Neuron (in vitro differentiated cells): ENCODE data around the gene HMGB3.
A peak's percentile ranks its signal among the peaks of the same experiment; 100 is the strongest.
"Not testable (repeated sequence)": the region's sequence is repeated elsewhere in the genome, so short reads cannot be mapped to it uniquely, and the experiment has no call there.

Experiments used
- H2AFZ ChIP-seq: one replicate; pipeline ENCODE4 v1.6.1; 2013; ENCODE audit warnings: low read depth, mild to moderate bottlenecking, inconsistent platforms, low read length, moderate library complexity
- H3K27me3 ChIP-seq: one replicate; pipeline ENCODE4 v1.6.1; 2013; ENCODE audit warnings: low read length; ENCODE audit not compliant: insufficient read depth
- H3K36me3 ChIP-seq: one replicate; pipeline ENCODE4 v1.6.1; 2013; ENCODE audit warnings: low read length; ENCODE audit not compliant: insufficient read depth
- H3K4me1 ChIP-seq: one replicate; pipeline ENCODE4 v1.6.1; 2013; ENCODE audit warnings: low read length; ENCODE audit not compliant: insufficient read depth
- H3K4me3 ChIP-seq: 2 replicates; pipeline ENCODE4 v1.5.1; 2013; ENCODE audit warnings: mild to moderate bottlenecking, low read length, moderate library complexity
- H3K9me3 ChIP-seq: one replicate; pipeline ENCODE4 v1.6.1; 2013; ENCODE audit warnings: low read length

Gene HMGB3

GRCh38 chrX:150961631-150962030 lies 21.5 kb upstream of the HMGB3 start:
- no peaks in the 10 kb centered on the region for H3K27me3 ChIP-seq
- no peaks in the 10 kb centered on the region for H3K36me3 ChIP-seq
- H2AFZ ChIP-seq, result no peak overlapping the region
- H3K9me3 ChIP-seq, result no peaks in the 10 kb centered on the region
- H3K4me1 ChIP-seq, result no peaks in the 10 kb centered on the region
- no peak overlapping the region for H3K4me3 ChIP-seq

- H3K4me3 ChIP-seq, H2AFZ ChIP-seq, H3K4me1 ChIP-seq, H3K27me3 ChIP-seq, H3K36me3 ChIP-seq, H3K9me3 ChIP-seq: not testable (repeated sequence)
These were observed 18.7 kb upstream of the HMGB3 start for GRCh38 chrX:150964416-150964815.

- no peaks in the 10 kb centered on the region for H3K9me3 ChIP-seq
- peaks cover 7% of the 10 kb centered on the region for H3K27me3 ChIP-seq
- H3K36me3 ChIP-seq, result no peaks in the 10 kb centered on the region
- H3K4me3 ChIP-seq, result no peak overlapping the region
- no peaks in the 10 kb centered on the region for H3K4me1 ChIP-seq
- H2AFZ ChIP-seq, result no peak overlapping the region
These were observed 16.9 kb upstream of the HMGB3 start for GRCh38 chrX:150966235-150966634.

GRCh38 chrX:150966742-150967141 lies 16.4 kb upstream of the HMGB3 start:
- no peak overlapping the region for H2AFZ ChIP-seq
- H3K36me3 ChIP-seq, result no peaks in the 10 kb centered on the region
- no peaks in the 10 kb centered on the region for H3K4me1 ChIP-seq
- H3K9me3 ChIP-seq, result no peaks in the 10 kb centered on the region
- peaks cover 7% of the 10 kb centered on the region for H3K27me3 ChIP-seq
- H3K4me3 ChIP-seq, result no peak overlapping the region

GRCh38 chrX:150967786-150968185 lies 15.3 kb upstream of the HMGB3 start:
- Histone ChIP-seq H3K27me3 (peaks cover 7% of the 10 kb centered on the region), H3K36me3 (no peaks in the 10 kb centered on the region), H3K9me3 (no peaks in the 10 kb centered on the region), H3K4me3 (no peak overlapping the region), H3K4me1 (no peaks in the 10 kb centered on the region), H2AFZ (no peak overlapping the region)

GRCh38 chrX:150968862-150969720 lies 14.0 kb upstream of the HMGB3 start:
- H3K4me1 ChIP-seq, result no peaks in the 10 kb centered on the region
- no peaks in the 10 kb centered on the region for H3K9me3 ChIP-seq
- H3K36me3 ChIP-seq, result no peaks in the 10 kb centered on the region
- no peak overlapping the region for H3K4me3 ChIP-seq
- H3K27me3 ChIP-seq, result peaks cover 7% of the 10 kb centered on the region
- no peak overlapping the region for H2AFZ ChIP-seq

GRCh38 chrX:150972450-150972849 lies 10.7 kb upstream of the HMGB3 start:
- Histone ChIP-seq H3K9me3 (no peaks in the 10 kb centered on the region), H2AFZ (no peak overlapping the region), H3K4me3 (no peak overlapping the region), H3K4me1 (no peaks in the 10 kb centered on the region), H3K27me3 (peaks cover 7% of the 10 kb centered on the region), H3K36me3 (no peaks in the 10 kb centered on the region)

GRCh38 chrX:150975655-150976390 lies 7.3 kb upstream of the HMGB3 start:
- no peaks in the 10 kb centered on the region for H3K4me1 ChIP-seq
- H3K36me3 ChIP-seq, result no peaks in the 10 kb centered on the region
- H3K4me3 ChIP-seq, result no peak overlapping the region
- no peaks in the 10 kb centered on the region for H3K9me3 ChIP-seq
- no peaks in the 10 kb centered on the region for H3K27me3 ChIP-seq
- no peak overlapping the region for H2AFZ ChIP-seq

GRCh38 chrX:150977411-150978162 lies 5.5 kb upstream of the HMGB3 start:
- Histone ChIP-seq H3K9me3 (no peaks in the 10 kb centered on the region), H3K27me3 (no peaks in the 10 kb centered on the region), H2AFZ (no peak overlapping the region), H3K4me1 (peaks cover 2% of the 10 kb centered on the region), H3K4me3 (no peak overlapping the region), H3K36me3 (no peaks in the 10 kb centered on the region)

- H3K27me3 ChIP-seq, result no peaks in the 10 kb centered on the region
- no peaks in the 10 kb centered on the region for H3K9me3 ChIP-seq
- H3K36me3 ChIP-seq, result no peaks in the 10 kb centered on the region
- H3K4me3 ChIP-seq, result no peak overlapping the region
- H2AFZ ChIP-seq, result no peak overlapping the region
- H3K4me1 ChIP-seq, result peaks cover 6% of the 10 kb centered on the region
These were observed 2.9 kb upstream of the HMGB3 start for GRCh38 chrX:150980186-150980585.

- Histone ChIP-seq H3K9me3 (no peaks in the 10 kb centered on the region), H3K27me3 (no peaks in the 10 kb centered on the region), H3K4me1 (peaks cover 10% of the 10 kb centered on the region), H2AFZ (no peak overlapping the region), H3K36me3 (no peaks in the 10 kb centered on the region), H3K4me3 (no peak overlapping the region)
These were observed 2.4 kb upstream of the HMGB3 start for GRCh38 chrX:150980711-150981110.

- Histone ChIP-seq H3K9me3 (no peaks in the 10 kb centered on the region), H3K36me3 (peaks cover 5% of the 10 kb centered on the region), H3K27me3 (no peaks in the 10 kb centered on the region), H2AFZ (peak overlapping the region; percentile 92), H3K4me3 (peak overlapping the region; percentile 58), H3K4me1 (peaks cover 11% of the 10 kb centered on the region)
These were observed 824 bp upstream of the HMGB3 start for GRCh38 chrX:150982235-150982787.
